ENCODE data around the gene GOLGA6L26. TPM values are rescaled to one million over a fixed set of nuclear protein-coding genes. Genes with fewer than 3 reads are reported as not detected.

The GOLGA6L26 gene
- total and polyA plus RNA-seq, 2 of the 8 experiments (the other 6 are each of a cell fraction or from before 2014, with no cell fraction given) = not detected

DNA sequence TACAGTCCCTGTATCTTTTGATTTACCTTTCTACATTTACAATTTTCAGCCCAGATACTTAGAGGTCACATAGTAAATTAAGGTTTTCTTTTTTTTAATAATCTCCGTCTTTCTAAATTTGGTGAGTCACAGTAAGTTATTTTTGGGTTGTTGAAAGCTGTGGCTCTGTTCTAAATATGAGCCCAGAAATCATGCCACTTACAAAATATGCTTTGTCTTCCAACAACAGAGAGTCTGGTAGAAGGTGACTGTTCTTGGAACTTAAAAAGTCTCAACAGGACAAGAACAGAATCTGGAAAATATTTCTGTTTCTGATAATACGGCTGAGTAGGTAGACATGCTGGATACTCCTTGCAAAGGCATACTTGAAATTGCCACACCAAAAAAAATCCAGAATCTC is 36.6 kb upstream of the GOLGA6L26 start:
- Histone ChIP-seq H3K79me1 (ENCODE audit: low read depth, low read length) (no peaks in the 10 kb centered on the region), H2BK15ac (ENCODE audit: low read length) (no peak overlapping the region), H4K20me1 (replicated peaks in 1 of 2; ENCODE audit: control insufficient read depth in 1 of 2, insufficient read depth in 2 of 2, low read length in 2 of 2) (no peaks in the 10 kb centered on the region), H3K4me1 (replicated peaks in 1 of 4; ENCODE audit: control insufficient read depth in 3 of 4, insufficient read depth in 4 of 4, low read length in 3 of 4) (no peaks in the 10 kb centered on the region; a peak in 1 of 7 replicates), H3K9ac (replicated peaks in 1 of 4; ENCODE audit: extremely low read depth in 1 of 4, low read depth in 3 of 4, low read length in 3 of 4) (no peak overlapping the region), H3K27me3 (replicated peaks in 1 of 4; ENCODE audit: control insufficient read depth in 3 of 4, extremely low read depth in 1 of 4, insufficient read depth in 3 of 4, low read length in 3 of 4) (no peaks in the 10 kb centered on the region), H3K4ac (replicated peaks; ENCODE audit: insufficient read length, low read depth, low read length) (no peak overlapping the region), H3K9me3 (ENCODE audit: insufficient read depth in 2 of 2, low read depth in 1 of 2, low read length in 1 of 2) (peaks cover 0 to 21% of the 10 kb centered on the region in 2 experiments; a peak in 1 of 4 replicates), H3K4me3 (ENCODE audit: extremely low read depth in 1 of 4, insufficient read depth in 2 of 4, low read depth in 3 of 4, low read length in 4 of 4) (no peak overlapping the region), H4K91ac (replicated peaks; ENCODE audit: insufficient read length, low read length) (no peak overlapping the region), H4K5ac (ENCODE audit: insufficient read length, low read depth, low read length) (no peak overlapping the region), H3K4me2 (ENCODE audit: insufficient read depth in 1 of 2, low read depth in 2 of 2, low read length in 2 of 2) (no peak overlapping the region), H3K23me2 (ENCODE audit: low read depth, low read length) (no peaks in the 10 kb centered on the region), H2BK20ac (ENCODE audit: low read length) (no peak overlapping the region), H3K56ac (replicated peaks; ENCODE audit: insufficient read length, low read depth, low read length) (no peak overlapping the region), H3K27ac (ENCODE audit: low read depth, low read length) (no peak overlapping the region), H4K8ac (ENCODE audit: extremely low read depth, insufficient read depth, low read length) (no peak overlapping the region), H3K79me2 (ENCODE audit: control insufficient read depth in 1 of 2, insufficient read depth in 2 of 2, low read length in 2 of 2) (no peaks in the 10 kb centered on the region), H2BK5ac (ENCODE audit: low read depth, low read length) (no peak overlapping the region), H2BK12ac (ENCODE audit: low read depth, low read length) (no peak overlapping the region), H3K18ac (ENCODE audit: extremely low read depth, low read length) (no peak overlapping the region), H3K36me3 (ENCODE audit: control insufficient read depth in 2 of 4, insufficient read depth in 4 of 4, low read length in 3 of 4) (no peaks in the 10 kb centered on the region), H3K23ac (ENCODE audit: insufficient read length) (no peak overlapping the region), H2AFZ (ENCODE audit: low read length) (no peak overlapping the region), H2BK120ac (replicated peaks; ENCODE audit: low read depth, low read length) (no peak overlapping the region), H3K14ac (ENCODE audit: insufficient read length) (no peak overlapping the region), H2AK5ac (ENCODE audit: low read depth, low read length) (no peak overlapping the region)
- 100% methylated on average over 2 of the region's 2 CpGs; no CpG with 5 or more reads in 1 of the 2 experiments for WGBS, 2 experiments (ENCODE audit: extremely low coverage in 1 of 2, insufficient coverage in 1 of 2, insufficient read length in 1 of 2, insufficient replicate concordance in 2 of 2, low coverage in 1 of 2, low lambda C conversion rate in 2 of 2, missing lambda C conversion rate in 1 of 2)
- POLR2A ChIA-PET (ENCODE audit: partially characterized antibody) = no interaction called here
- no peak for FAIRE-seq
- CTCF ChIA-PET (ENCODE audit: partially characterized antibody) = no interaction called here
- no peak for DNase-seq (ENCODE audit: low read depth in 1 of 2, low spot score in 2 of 2)
- TF ChIP-seq CHD2 (IDR thresholded peaks at IDR 0.05; ENCODE audit: low read length) (no peak), ASH2L (IDR thresholded peaks at IDR 0.05; ENCODE audit: low read length) (no peak), GABPA (IDR thresholded peaks at IDR 0.05; ENCODE audit: borderline replicate concordance, insufficient read depth, low read length) (no peak), CBX8 (IDR thresholded peaks at IDR 0.05; ENCODE audit: borderline replicate concordance, low read depth, low read length) (no peak), SIX5 (IDR thresholded peaks at IDR 0.05; ENCODE audit: low read depth, low read length) (no peak), GTF2F1 (IDR thresholded peaks at IDR 0.05; ENCODE audit: borderline replicate concordance, low read depth, low read length) (no peak), EGR1 (IDR thresholded peaks at IDR 0.05; ENCODE audit: borderline replicate concordance, low read depth, low read length) (no peak), SP1 (IDR thresholded peaks at IDR 0.05; ENCODE audit: low read depth, low read length) (no peak), HDAC6 (IDR thresholded peaks at IDR 0.05; ENCODE audit: low read depth, low read length) (no peak), EZH2 (IDR thresholded peaks at IDR 0.05; ENCODE audit: low read depth, low read length, severe bottlenecking) (no peak), SUZ12 (IDR thresholded peaks at IDR 0.05; ENCODE audit: low read length) (no peak), CBX5 (IDR thresholded peaks at IDR 0.05; ENCODE audit: low read depth, low read length) (no peak), E2F6 (IDR thresholded peaks at IDR 0.05) (no peak), JUND (IDR thresholded peaks at IDR 0.05; ENCODE audit: low read length) (no peak)
